Measurements from ENCODE around the gene FRK.

Gene FRK

DNA sequence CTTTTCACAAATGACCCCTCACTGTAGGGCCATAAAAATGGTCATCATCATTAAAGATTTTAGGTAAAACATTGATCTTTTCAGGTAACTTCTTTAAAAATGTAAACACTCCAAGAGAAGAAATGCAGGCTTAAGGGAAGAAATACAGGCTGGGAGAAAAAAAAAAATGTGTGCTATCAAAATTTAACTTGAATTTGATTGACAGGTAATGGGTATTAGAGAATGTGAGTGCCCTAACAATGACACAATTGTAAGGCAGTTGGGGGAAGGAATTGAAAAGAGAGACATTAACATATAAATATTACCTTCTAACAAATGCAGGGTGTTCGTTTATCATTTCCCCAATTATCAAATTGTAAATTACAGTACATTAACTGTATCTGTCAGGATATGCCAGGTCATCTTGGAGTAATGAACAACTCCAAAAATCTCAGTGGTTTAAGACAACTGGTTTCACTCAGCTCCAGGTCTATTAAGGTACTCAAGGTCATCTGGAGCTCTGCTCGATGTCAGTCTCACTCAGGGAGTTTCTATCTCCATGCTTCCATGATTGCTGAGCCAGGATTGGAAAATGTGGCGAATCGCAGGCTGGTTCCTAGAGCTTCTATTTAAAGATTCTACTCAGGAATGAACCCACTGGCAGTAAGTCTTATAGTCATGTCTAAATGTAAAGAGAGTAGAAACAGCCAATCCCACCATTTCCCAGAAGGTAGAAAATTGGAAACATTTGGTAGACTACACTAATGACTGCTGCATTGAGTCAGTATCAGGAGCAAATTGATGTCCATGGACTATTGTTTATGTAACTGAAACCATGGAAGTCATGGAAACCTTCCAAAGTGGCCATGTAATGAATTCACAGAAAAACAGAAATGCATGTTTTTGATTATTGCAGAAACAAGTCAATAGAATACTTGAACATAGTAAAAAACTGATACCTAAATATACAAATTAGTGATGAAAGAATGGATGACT is 55.6 kb downstream of the FRK start:
- H2BK120ac ChIP-seq (ENCODE audit: low read depth, low read length), result no peak overlapping the region
- H3K4ac ChIP-seq (ENCODE audit: low read depth, low read length), result no peak overlapping the region
- H3K56ac ChIP-seq (ENCODE audit: low read length), result no peak overlapping the region
- H3K18ac ChIP-seq (ENCODE audit: low read length), result no peak overlapping the region
- H3K79me1 ChIP-seq (ENCODE audit: low read length), result no peaks in the 10 kb centered on the region
- H3K9ac ChIP-seq (ENCODE audit: low read length), result no peak overlapping the region
- H2BK15ac ChIP-seq (replicated peaks; ENCODE audit: low read depth), result no peak overlapping the region
- H4K5ac ChIP-seq (ENCODE audit: low read length), result no peak overlapping the region
- no peak overlapping the region for H3K4me2 ChIP-seq (ENCODE audit: low read length)
- no peaks in the 10 kb centered on the region for H3K4me1 ChIP-seq (ENCODE audit: control insufficient read depth, low read depth, low read length)
- WGBS (ENCODE audit: extremely low coverage, insufficient coverage, low lambda C conversion rate), result no CpG with 5 or more reads among the region's 4 CpGs
- H3K27me3 ChIP-seq (ENCODE audit: insufficient read depth, low read length, poor library complexity), result no peaks in the 10 kb centered on the region
- no peak overlapping the region for H4K8ac ChIP-seq (ENCODE audit: low read depth, low read length)
- no peaks in the 10 kb centered on the region for H3K36me3 ChIP-seq (ENCODE audit: control insufficient read depth, insufficient read depth, low read length)
- no peak overlapping the region for H3K23ac ChIP-seq (ENCODE audit: low read length)
- H3K4me3 ChIP-seq (ENCODE audit: low read length), result no peak overlapping the region
- H2AK5ac ChIP-seq (ENCODE audit: low read length), result no peak overlapping the region
- DNase-seq, result no peak
- no peak overlapping the region for H3K27ac ChIP-seq (ENCODE audit: low read depth, low read length)
- H3K79me2 ChIP-seq (ENCODE audit: control insufficient read depth, insufficient read depth, low read length), result no peaks in the 10 kb centered on the region
- H2BK5ac ChIP-seq (ENCODE audit: low read length), result no peak overlapping the region

DNA sequence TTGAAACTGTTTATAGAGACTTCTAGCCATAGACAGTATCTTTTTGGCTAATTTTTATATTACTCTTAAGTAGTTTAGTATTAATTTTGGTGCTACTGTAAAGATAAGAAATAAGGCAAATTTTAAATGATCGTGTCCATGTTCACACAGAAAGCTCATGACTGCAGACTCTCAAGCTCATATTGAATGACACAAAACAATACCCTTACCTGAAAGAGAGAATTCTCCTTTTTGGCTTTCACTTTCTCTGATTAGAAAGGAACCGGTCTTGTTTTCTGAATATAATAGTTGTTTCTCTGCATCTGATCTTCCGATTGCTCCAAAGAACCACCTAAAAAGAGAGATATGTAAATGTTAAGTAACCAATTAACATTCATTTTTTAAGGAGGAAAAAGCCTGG is 57.0 kb downstream of the FRK start:
- Histone ChIP-seq H2BK5ac (ENCODE audit: low read length) (no peak overlapping the region), H3K9ac (ENCODE audit: low read length) (no peak overlapping the region), H4K8ac (ENCODE audit: low read depth, low read length) (no peak overlapping the region), H3K4ac (ENCODE audit: low read depth, low read length) (no peak overlapping the region), H4K5ac (ENCODE audit: low read length) (no peak overlapping the region), H3K79me1 (ENCODE audit: low read length) (no peaks in the 10 kb centered on the region), H3K4me1 (ENCODE audit: control insufficient read depth, low read depth, low read length) (no peaks in the 10 kb centered on the region), H3K18ac (ENCODE audit: low read length) (no peak overlapping the region), H2BK120ac (ENCODE audit: low read depth, low read length) (no peak overlapping the region), H3K23ac (ENCODE audit: low read length) (no peak overlapping the region), H3K36me3 (ENCODE audit: control insufficient read depth, insufficient read depth, low read length) (no peaks in the 10 kb centered on the region), H2AK5ac (ENCODE audit: low read length) (no peak overlapping the region), H3K4me2 (ENCODE audit: low read length) (no peak overlapping the region), H3K4me3 (ENCODE audit: low read length) (no peak overlapping the region), H3K27ac (ENCODE audit: low read depth, low read length) (no peak overlapping the region), H3K27me3 (ENCODE audit: insufficient read depth, low read length, poor library complexity) (no peaks in the 10 kb centered on the region), H3K79me2 (ENCODE audit: control insufficient read depth, insufficient read depth, low read length) (no peaks in the 10 kb centered on the region), H3K56ac (ENCODE audit: low read length) (no peak overlapping the region), H2BK15ac (replicated peaks; ENCODE audit: low read depth) (no peak overlapping the region)
- no CpG with 5 or more reads among the region's 3 CpGs for WGBS (ENCODE audit: extremely low coverage, insufficient coverage, low lambda C conversion rate)
- no peak for DNase-seq

- Histone ChIP-seq H4K5ac (ENCODE audit: low read length) (no peak overlapping the region), H3K79me1 (ENCODE audit: low read length) (no peaks in the 10 kb centered on the region), H2AK5ac (ENCODE audit: low read length) (no peak overlapping the region), H3K27me3 (ENCODE audit: insufficient read depth, low read length, poor library complexity) (no peaks in the 10 kb centered on the region), H3K4me1 (ENCODE audit: control insufficient read depth, low read depth, low read length) (no peaks in the 10 kb centered on the region), H4K8ac (ENCODE audit: low read depth, low read length) (no peak overlapping the region), H3K4me2 (ENCODE audit: low read length) (no peak overlapping the region), H3K4ac (ENCODE audit: low read depth, low read length) (no peak overlapping the region), H3K56ac (ENCODE audit: low read length) (no peak overlapping the region), H3K23ac (ENCODE audit: low read length) (no peak overlapping the region), H3K79me2 (ENCODE audit: control insufficient read depth, insufficient read depth, low read length) (no peaks in the 10 kb centered on the region), H3K9ac (ENCODE audit: low read length) (no peak overlapping the region), H2BK5ac (ENCODE audit: low read length) (no peak overlapping the region), H2BK15ac (replicated peaks; ENCODE audit: low read depth) (no peak overlapping the region), H3K27ac (ENCODE audit: low read depth, low read length) (no peak overlapping the region), H2BK120ac (ENCODE audit: low read depth, low read length) (no peak overlapping the region), H3K4me3 (ENCODE audit: low read length) (no peak overlapping the region), H3K36me3 (ENCODE audit: control insufficient read depth, insufficient read depth, low read length) (no peaks in the 10 kb centered on the region), H3K18ac (ENCODE audit: low read length) (no peak overlapping the region)
- no CpG with 5 or more reads among the region's 5 CpGs for WGBS (ENCODE audit: extremely low coverage, insufficient coverage, low lambda C conversion rate)
- DNase-seq, result no peak
Observed at GRCh38 chr6:116002756-116003155, 57.9 kb downstream of the FRK start.

- no peak overlapping the region for H2BK120ac ChIP-seq (ENCODE audit: low read depth, low read length)
- no peaks in the 10 kb centered on the region for H3K36me3 ChIP-seq (ENCODE audit: control insufficient read depth, insufficient read depth, low read length)
- no peak overlapping the region for H3K27ac ChIP-seq (ENCODE audit: low read depth, low read length)
- no peak overlapping the region for H3K4me3 ChIP-seq (ENCODE audit: low read length)
- H3K79me1 ChIP-seq (ENCODE audit: low read length), result no peaks in the 10 kb centered on the region
- no peak overlapping the region for H3K18ac ChIP-seq (ENCODE audit: low read length)
- H3K27me3 ChIP-seq (ENCODE audit: insufficient read depth, low read length, poor library complexity), result no peaks in the 10 kb centered on the region
- H3K4me2 ChIP-seq (ENCODE audit: low read length), result no peak overlapping the region
- H4K5ac ChIP-seq (ENCODE audit: low read length), result no peak overlapping the region
- H3K9ac ChIP-seq (ENCODE audit: low read length), result no peak overlapping the region
- no peak overlapping the region for H2BK15ac ChIP-seq (replicated peaks; ENCODE audit: low read depth)
- H4K8ac ChIP-seq (ENCODE audit: low read depth, low read length), result no peak overlapping the region
- H2AK5ac ChIP-seq (ENCODE audit: low read length), result no peak overlapping the region
- H3K4me1 ChIP-seq (ENCODE audit: control insufficient read depth, low read depth, low read length), result no peaks in the 10 kb centered on the region
- H3K23ac ChIP-seq (ENCODE audit: low read length), result no peak overlapping the region
- H3K79me2 ChIP-seq (ENCODE audit: control insufficient read depth, insufficient read depth, low read length), result no peaks in the 10 kb centered on the region
- no peak overlapping the region for H3K56ac ChIP-seq (ENCODE audit: low read length)
- H3K4ac ChIP-seq (ENCODE audit: low read depth, low read length), result no peak overlapping the region
- no peak overlapping the region for H2BK5ac ChIP-seq (ENCODE audit: low read length)
- no peak for DNase-seq
- WGBS (ENCODE audit: extremely low coverage, insufficient coverage, low lambda C conversion rate), result no CpG with 5 or more reads among the region's 3 CpGs
Observed at GRCh38 chr6:115999235-115999634, 61.5 kb downstream of the FRK start.

GRCh38 chr6:115997990-115998585 is 62.6 kb downstream of the FRK start:
- Histone ChIP-seq H2BK15ac (replicated peaks; ENCODE audit: low read depth) (no peak overlapping the region), H2BK120ac (ENCODE audit: low read depth, low read length) (no peak overlapping the region), H3K9ac (ENCODE audit: low read length) (no peak overlapping the region), H3K4me3 (ENCODE audit: low read length) (no peak overlapping the region), H3K4me2 (ENCODE audit: low read length) (no peak overlapping the region), H3K79me2 (ENCODE audit: control insufficient read depth, insufficient read depth, low read length) (no peaks in the 10 kb centered on the region), H2AK5ac (ENCODE audit: low read length) (no peak overlapping the region), H3K27me3 (ENCODE audit: insufficient read depth, low read length, poor library complexity) (no peaks in the 10 kb centered on the region), H3K4me1 (ENCODE audit: control insufficient read depth, low read depth, low read length) (no peaks in the 10 kb centered on the region), H2BK5ac (ENCODE audit: low read length) (no peak overlapping the region), H3K56ac (ENCODE audit: low read length) (no peak overlapping the region), H4K8ac (ENCODE audit: low read depth, low read length) (no peak overlapping the region), H3K23ac (ENCODE audit: low read length) (no peak overlapping the region), H3K27ac (ENCODE audit: low read depth, low read length) (no peak overlapping the region), H3K18ac (ENCODE audit: low read length) (no peak overlapping the region), H3K4ac (ENCODE audit: low read depth, low read length) (no peak overlapping the region), H3K36me3 (ENCODE audit: control insufficient read depth, insufficient read depth, low read length) (no peaks in the 10 kb centered on the region), H3K79me1 (ENCODE audit: low read length) (no peaks in the 10 kb centered on the region), H4K5ac (ENCODE audit: low read length) (no peak overlapping the region)
- no peak for DNase-seq
- WGBS (ENCODE audit: extremely low coverage, insufficient coverage, low lambda C conversion rate), result no CpG with 5 or more reads among the region's 5 CpGs

Measured in mesendoderm (in vitro differentiated cells).